ENCODE measurements around the gene TSPAN9. TPM values are rescaled to one million over a fixed set of nuclear protein-coding genes. Genes with fewer than 3 reads are reported as not detected.

Gene TSPAN9
- total and polyA plus RNA-seq, 10 of the 15 experiments (the other 5 are each of a cell fraction or from before 2014, with no cell fraction given): 0.03 to 1.0 (median 0.12) TPM; not detected in 5

- no peak overlapping the region for H3K27ac ChIP-seq (ENCODE audit: control insufficient read depth, insufficient read depth)
- DNase-seq (ENCODE audit: low read depth, low spot score) (no peak), FAIRE-seq (no peak), ATAC-seq (no peak)
- intact Hi-C loops (cut with micrococcal nuclease; ENCODE audit: unreplicated experiment): no loop called here
- SMC1A ChIA-PET (ENCODE audit: uncharacterized antibody, unreplicated experiment): interaction anchor here (0.6 kb wide), 1 partner anchor 12 kb away, joined by 3 read pairs; no protein-coding TSS in a partner anchor
- POLR2A ChIA-PET: no interaction called here
- H2AFZ ChIP-seq (ENCODE audit: control insufficient read depth, low read depth, low read length): no peak overlapping the region
- RAD21 ChIA-PET (ENCODE audit: unreplicated experiment): no interaction called here
- no peaks in the 10 kb centered on the region for H3K9me3 ChIP-seq (replicated peaks; ENCODE audit: control insufficient read depth, insufficient read depth, low read length)
- in situ Hi-C loops (cut with MboI): no loop called here
- no peaks in the 10 kb centered on the region for H3K4me1 ChIP-seq (ENCODE audit: control insufficient read depth, insufficient read depth, low read length)
- no peaks in the 10 kb centered on the region for H3K79me2 ChIP-seq (ENCODE audit: control insufficient read depth, insufficient read depth, low read length)
- no peaks in the 10 kb centered on the region for H4K20me1 ChIP-seq (ENCODE audit: control insufficient read depth, insufficient read depth)
- H3K4me3 ChIP-seq: no peak overlapping the region
- H3K9ac ChIP-seq (ENCODE audit: control insufficient read depth, insufficient read depth, low read length): no peak overlapping the region
- no peaks in the 10 kb centered on the region for H3K36me3 ChIP-seq (ENCODE audit: control insufficient read depth in 2 of 2, insufficient read depth in 2 of 2, low read length in 1 of 2)
- CTCF ChIA-PET: no interaction called here
- H3K4me2 ChIP-seq (ENCODE audit: control insufficient read depth, insufficient read depth): no peak overlapping the region
- H3K27me3 ChIP-seq (replicated peaks in 1 of 2; ENCODE audit: control insufficient read depth in 2 of 2, insufficient read depth in 2 of 2, low read length in 1 of 2): peaks cover 0 to 11% of the 10 kb centered on the region in 2 experiments; a peak in 3 of 4 replicates
- BruUV-seq (replicated peaks): no TSS peak
- TF ChIP-seq GATAD2B (conservative IDR thresholded peaks at IDR 0.05; ENCODE audit: low read depth): no peak
- no peak for TF ChIP-seq CEBPB (IDR thresholded peaks at IDR 0.05; ENCODE audit: borderline replicate concordance in 1 of 2, low read depth in 2 of 2, low read length in 2 of 2)
- no peak for TF ChIP-seq CBFB (IDR thresholded peaks at IDR 0.05; ENCODE audit: low read depth)
- TF ChIP-seq RCOR1 (conservative IDR thresholded peaks at IDR 0.05; ENCODE audit: low read depth, low read length): no peak
- no peak for TF ChIP-seq REST (IDR thresholded peaks at IDR 0.05; ENCODE audit: low read depth, low read length)
- TF ChIP-seq BMI1 (IDR thresholded peaks at IDR 0.05; ENCODE audit: borderline replicate concordance): no peak
- no peak for TF ChIP-seq POLR2AphosphoS5 (IDR thresholded peaks at IDR 0.05; ENCODE audit: low read length)
- TF ChIP-seq ZNF687 (IDR thresholded peaks at IDR 0.05): no peak
- no peak for TF ChIP-seq MEF2B (IDR thresholded peaks at IDR 0.05; ENCODE audit: partially characterized antibody, poor library complexity, severe bottlenecking)
- TF ChIP-seq CBX3 (IDR thresholded peaks at IDR 0.05; ENCODE audit: borderline replicate concordance, low read depth): no peak
- TF ChIP-seq, protein P1, sequence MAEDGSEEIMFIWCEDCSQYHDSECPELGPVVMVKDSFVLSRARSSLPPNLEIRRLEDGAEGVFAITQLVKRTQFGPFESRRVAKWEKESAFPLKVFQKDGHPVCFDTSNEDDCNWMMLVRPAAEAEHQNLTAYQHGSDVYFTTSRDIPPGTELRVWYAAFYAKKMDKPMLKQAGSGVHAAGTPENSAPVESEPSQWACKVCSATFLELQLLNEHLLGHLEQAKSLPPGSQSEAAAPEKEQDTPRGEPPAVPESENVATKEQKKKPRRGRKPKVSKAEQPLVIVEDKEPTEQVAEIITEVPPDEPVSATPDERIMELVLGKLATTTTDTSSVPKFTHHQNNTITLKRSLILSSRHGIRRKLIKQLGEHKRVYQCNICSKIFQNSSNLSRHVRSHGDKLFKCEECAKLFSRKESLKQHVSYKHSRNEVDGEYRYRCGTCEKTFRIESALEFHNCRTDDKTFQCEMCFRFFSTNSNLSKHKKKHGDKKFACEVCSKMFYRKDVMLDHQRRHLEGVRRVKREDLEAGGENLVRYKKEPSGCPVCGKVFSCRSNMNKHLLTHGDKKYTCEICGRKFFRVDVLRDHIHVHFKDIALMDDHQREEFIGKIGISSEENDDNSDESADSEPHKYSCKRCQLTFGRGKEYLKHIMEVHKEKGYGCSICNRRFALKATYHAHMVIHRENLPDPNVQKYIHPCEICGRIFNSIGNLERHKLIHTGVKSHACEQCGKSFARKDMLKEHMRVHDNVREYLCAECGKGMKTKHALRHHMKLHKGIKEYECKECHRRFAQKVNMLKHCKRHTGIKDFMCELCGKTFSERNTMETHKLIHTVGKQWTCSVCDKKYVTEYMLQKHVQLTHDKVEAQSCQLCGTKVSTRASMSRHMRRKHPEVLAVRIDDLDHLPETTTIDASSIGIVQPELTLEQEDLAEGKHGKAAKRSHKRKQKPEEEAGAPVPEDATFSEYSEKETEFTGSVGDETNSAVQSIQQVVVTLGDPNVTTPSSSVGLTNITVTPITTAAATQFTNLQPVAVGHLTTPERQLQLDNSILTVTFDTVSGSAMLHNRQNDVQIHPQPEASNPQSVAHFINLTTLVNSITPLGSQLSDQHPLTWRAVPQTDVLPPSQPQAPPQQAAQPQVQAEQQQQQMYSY (CRISPR knock-in tag; IDR thresholded peaks at IDR 0.05): no peak
- no peak for TF ChIP-seq CHD1 (IDR thresholded peaks at IDR 0.05; ENCODE audit: low read depth, low read length)
- no peak for TF ChIP-seq HDAC6 (IDR thresholded peaks at IDR 0.05; ENCODE audit: unreplicated experiment)
- TF ChIP-seq IKZF1 (conservative IDR thresholded peaks at IDR 0.05): no peak
- TF ChIP-seq MTA2 (IDR thresholded peaks at IDR 0.05; ENCODE audit: low read depth): no peak
Observed at GRCh38 chr12:3325736-3326135, 248.6 kb downstream of the TSPAN9 start.
